GM23338 (cell line): ENCODE results near the gene RPL15. TPM values are rescaled to one million over a fixed set of nuclear protein-coding genes. Genes with fewer than 3 reads are reported as not detected.

Experiments
- ATAC-seq: fragments of 200-7000 bp; cut with Tn5 transposase; 3 replicates; pipeline ENCODE4 v1.9.1; 2020
- DNase-seq: peaks from one replicate; pipeline ENCODE4 v3.0.0-alpha.2; 2015; ENCODE audit warnings: low spot score
- H2AFZ ChIP-seq: fragments of 200-600 bp; sonication (generic); 2 replicates; pipeline ENCODE4 v1.8.0; 2016; ENCODE audit warnings: antibody characterized with exemption, mild to moderate bottlenecking, moderate library complexity
- H3F3A ChIP-seq: fragments of 200-600 bp; sonication (generic); replicated peaks from 2 replicates; pipeline ENCODE4 v1.8.0; 2017; ENCODE audit warnings: antibody characterized with exemption, mixed run types, low read depth
- H3K27ac ChIP-seq: fragments of 200-600 bp; sonication (generic); 2 replicates; pipeline ENCODE4 v1.6.1; 2016; ENCODE audit warnings: low read depth
- H3K27me3 ChIP-seq: fragments of 200-600 bp; sonication (generic); 2 replicates; pipeline ENCODE4 v1.8.0; 2016; ENCODE audit warnings: mild to moderate bottlenecking, mixed run types, moderate library complexity; ENCODE audit not compliant: insufficient read depth
- H3K36me3 ChIP-seq: fragments of 200-600 bp; sonication (generic); 2 replicates; pipeline ENCODE4 v1.8.0; 2016; ENCODE audit warnings: mild to moderate bottlenecking; ENCODE audit not compliant: insufficient read depth
- H3K4me1 ChIP-seq: fragments of 200-600 bp; sonication (generic); 2 replicates; pipeline ENCODE4 v1.8.0; 2016; ENCODE audit warnings: mild to moderate bottlenecking, moderate library complexity; ENCODE audit not compliant: insufficient read depth
- H3K4me2 ChIP-seq: fragments of 200-600 bp; sonication (generic); 2 replicates; pipeline ENCODE4 v1.7.1; 2017; ENCODE audit warnings: mixed run types
- H3K4me3 ChIP-seq: fragments of 200-600 bp; sonication (generic); 2 replicates; pipeline ENCODE4 v1.6.1; 2016; ENCODE audit warnings: mixed run types
- H3K79me2 ChIP-seq: fragments of 200-600 bp; sonication (generic); replicated peaks from 2 replicates; pipeline ENCODE4 v1.8.0; 2017; ENCODE audit warnings: mild to moderate bottlenecking; ENCODE audit not compliant: insufficient read depth
- H3K9me2 ChIP-seq: fragments of 200-600 bp; sonication (generic); 2 replicates; pipeline ENCODE4 v1.8.0; 2017; ENCODE audit not compliant: insufficient read depth
- H4K20me1 ChIP-seq: fragments of 200-600 bp; sonication (generic); replicated peaks from 2 replicates; pipeline ENCODE4 v1.8.0; 2017; ENCODE audit warnings: mild to moderate bottlenecking; ENCODE audit not compliant: insufficient read depth
- H3K27ac Mint-ChIP-seq: 2 replicates; pipeline ENCODE4 v1.8.0; 2020; ENCODE audit warnings: inconsistent platforms, mild to moderate bottlenecking, moderate library complexity, mixed read lengths
- H3K27me3 Mint-ChIP-seq: 3 replicates; pipeline ENCODE4 v1.8.0; 2022; ENCODE audit warnings: low read depth, mild to moderate bottlenecking, moderate library complexity, mixed read lengths, inconsistent platforms; ENCODE audit not compliant: insufficient read depth, poor library complexity
- H3K36me3 Mint-ChIP-seq: 3 replicates; pipeline ENCODE4 v1.8.0; 2021; ENCODE audit warnings: low read depth, mild to moderate bottlenecking, inconsistent platforms, moderate library complexity, mixed read lengths
- H3K4me1 Mint-ChIP-seq: 3 replicates; pipeline ENCODE4 v1.8.0; 2020; ENCODE audit warnings: mild to moderate bottlenecking, inconsistent platforms, mixed read lengths
- H3K4me3 Mint-ChIP-seq: 3 replicates; pipeline ENCODE4 v1.8.0; 2021; ENCODE audit warnings: moderate library complexity, mild to moderate bottlenecking, inconsistent platforms, mixed read lengths
- H3K9me3 Mint-ChIP-seq: 3 replicates; pipeline ENCODE4 v1.8.0; 2020; ENCODE audit warnings: moderate library complexity, mild to moderate bottlenecking, inconsistent platforms, mixed read lengths
- CREB1 ChIP-seq: fragments of 250-450 bp; sonication (Bioruptor Pico); IDR thresholded peaks from 2 replicates; pipeline ENCODE4 v1.5.0; 2020; ENCODE audit warnings: low read depth, mild to moderate bottlenecking, moderate library complexity
- EZH2 ChIP-seq: fragments of 200-600 bp; sonication (generic); IDR thresholded peaks from one replicate; pipeline ENCODE4 v1.8.0; 2017; ENCODE audit warnings: antibody characterized with exemption, mild to moderate bottlenecking, low read depth; ENCODE audit not compliant: unreplicated experiment
- EZH2phosphoT487 ChIP-seq: fragments of 200-600 bp; sonication (generic); IDR thresholded peaks from one replicate; pipeline ENCODE4 v1.8.1; 2018; ENCODE audit warnings: antibody characterized with exemption; ENCODE audit not compliant: unreplicated experiment
- JUNB ChIP-seq: IDR thresholded peaks from one replicate; pipeline ENCODE4 v1.6.1; 2016; ENCODE audit warnings: antibody characterized with exemption; ENCODE audit not compliant: unreplicated experiment
- NANOG ChIP-seq: IDR thresholded peaks from 2 replicates; pipeline ENCODE4 v1.6.1; 2016; ENCODE audit warnings: antibody characterized with exemption, borderline replicate concordance
- POLR2AphosphoS5 ChIP-seq: IDR thresholded peaks from 2 replicates; pipeline ENCODE4 v1.6.1; 2016; ENCODE audit warnings: antibody characterized with exemption, low read depth
- ZNF114 ChIP-seq: fragments of 250-450 bp; sonication (Bioruptor Pico); IDR thresholded peaks from 2 replicates; pipeline ENCODE4 v1.5.0; 2020; ENCODE audit warnings: mild to moderate bottlenecking, moderate library complexity
- ZNF331 ChIP-seq: fragments of 250-450 bp; sonication (Bioruptor Pico); IDR thresholded peaks from 2 replicates; pipeline ENCODE4 v1.5.0; 2020; ENCODE audit warnings: low read depth, mild to moderate bottlenecking, moderate library complexity
- polyA plus RNA-seq: library from polyadenylated mRNA; unstranded; fragments of >200 nt; fragmentation: Nextera tagmentation; extraction: Ambion mirVana; gene quantifications from 2 replicates; pipeline ENCODE4 v1.2.1, GENCODE V29; 2016
- total RNA-seq: library from RNA; depleted of rRNA; stranded (reverse); fragments of >200 nt; shearing (Covaris generic); gene quantifications from 2 replicates; pipeline ENCODE4 v1.2.3, GENCODE V29; 2014
- TF ChIP-seq, protein P1 (sequence below), 2 experiments: fragments of 200-600 bp in 1 of 2; sonication (generic) in 1 of 2; conservative IDR thresholded peaks; 2 replicates each; pipeline versions ENCODE4 v1.5.1 to v1.6.1; 2016 to 2017; ENCODE audit warnings: antibody characterized with exemption in 2 of 2, low read depth in 2 of 2, mild to moderate bottlenecking in 2 of 2, moderate library complexity in 1 of 2
- TF ChIP-seq, protein P2 (sequence below): IDR thresholded peaks from one replicate; pipeline ENCODE4 v1.6.1; 2018; ENCODE audit warnings: antibody characterized with exemption; ENCODE audit not compliant: unreplicated experiment
- TF ChIP-seq, protein P3 (sequence below): IDR thresholded peaks from 2 replicates; pipeline ENCODE4 v1.6.1; 2016; ENCODE audit warnings: antibody characterized with exemption
- TF ChIP-seq, protein P4 (sequence below): fragments of 250-450 bp; sonication (Bioruptor Pico); IDR thresholded peaks from 2 replicates; pipeline ENCODE4 v1.5.0; 2020; ENCODE audit warnings: mild to moderate bottlenecking, moderate library complexity

Gene RPL15
- total and polyA plus RNA-seq, 2 experiments from 2014 or later: 2,868 to 3,117 TPM

DNA sequence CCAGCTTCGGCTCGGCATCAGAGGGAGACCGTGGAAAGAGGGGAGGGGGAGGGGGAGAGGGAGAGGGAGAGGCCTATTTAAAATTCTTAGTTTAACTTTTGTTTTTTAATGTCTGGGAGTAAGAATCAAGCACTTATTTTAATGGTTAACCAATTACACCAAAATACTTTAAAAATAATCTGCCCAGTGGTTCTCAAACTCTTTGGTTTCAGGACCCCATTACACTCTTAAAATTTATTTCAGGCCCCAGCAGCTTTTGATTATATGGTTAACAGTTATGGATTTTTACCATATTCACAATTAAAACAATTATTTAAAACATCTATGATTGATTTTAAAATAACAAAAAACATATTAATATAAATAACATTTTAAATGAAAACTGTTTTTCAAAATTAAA, 44.6 kb upstream of the RPL15 start (continued):
- TF ChIP-seq CREB1 (no peak), JUNB (no peak), EZH2 (no peak), POLR2AphosphoS5 (no peak)
- TF ChIP-seq, protein P1, sequence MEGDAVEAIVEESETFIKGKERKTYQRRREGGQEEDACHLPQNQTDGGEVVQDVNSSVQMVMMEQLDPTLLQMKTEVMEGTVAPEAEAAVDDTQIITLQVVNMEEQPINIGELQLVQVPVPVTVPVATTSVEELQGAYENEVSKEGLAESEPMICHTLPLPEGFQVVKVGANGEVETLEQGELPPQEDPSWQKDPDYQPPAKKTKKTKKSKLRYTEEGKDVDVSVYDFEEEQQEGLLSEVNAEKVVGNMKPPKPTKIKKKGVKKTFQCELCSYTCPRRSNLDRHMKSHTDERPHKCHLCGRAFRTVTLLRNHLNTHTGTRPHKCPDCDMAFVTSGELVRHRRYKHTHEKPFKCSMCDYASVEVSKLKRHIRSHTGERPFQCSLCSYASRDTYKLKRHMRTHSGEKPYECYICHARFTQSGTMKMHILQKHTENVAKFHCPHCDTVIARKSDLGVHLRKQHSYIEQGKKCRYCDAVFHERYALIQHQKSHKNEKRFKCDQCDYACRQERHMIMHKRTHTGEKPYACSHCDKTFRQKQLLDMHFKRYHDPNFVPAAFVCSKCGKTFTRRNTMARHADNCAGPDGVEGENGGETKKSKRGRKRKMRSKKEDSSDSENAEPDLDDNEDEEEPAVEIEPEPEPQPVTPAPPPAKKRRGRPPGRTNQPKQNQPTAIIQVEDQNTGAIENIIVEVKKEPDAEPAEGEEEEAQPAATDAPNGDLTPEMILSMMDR (conservative IDR thresholded peaks at IDR 0.05; ENCODE audit: low read depth in 2 of 2): no peak
- TF ChIP-seq, protein P2, sequence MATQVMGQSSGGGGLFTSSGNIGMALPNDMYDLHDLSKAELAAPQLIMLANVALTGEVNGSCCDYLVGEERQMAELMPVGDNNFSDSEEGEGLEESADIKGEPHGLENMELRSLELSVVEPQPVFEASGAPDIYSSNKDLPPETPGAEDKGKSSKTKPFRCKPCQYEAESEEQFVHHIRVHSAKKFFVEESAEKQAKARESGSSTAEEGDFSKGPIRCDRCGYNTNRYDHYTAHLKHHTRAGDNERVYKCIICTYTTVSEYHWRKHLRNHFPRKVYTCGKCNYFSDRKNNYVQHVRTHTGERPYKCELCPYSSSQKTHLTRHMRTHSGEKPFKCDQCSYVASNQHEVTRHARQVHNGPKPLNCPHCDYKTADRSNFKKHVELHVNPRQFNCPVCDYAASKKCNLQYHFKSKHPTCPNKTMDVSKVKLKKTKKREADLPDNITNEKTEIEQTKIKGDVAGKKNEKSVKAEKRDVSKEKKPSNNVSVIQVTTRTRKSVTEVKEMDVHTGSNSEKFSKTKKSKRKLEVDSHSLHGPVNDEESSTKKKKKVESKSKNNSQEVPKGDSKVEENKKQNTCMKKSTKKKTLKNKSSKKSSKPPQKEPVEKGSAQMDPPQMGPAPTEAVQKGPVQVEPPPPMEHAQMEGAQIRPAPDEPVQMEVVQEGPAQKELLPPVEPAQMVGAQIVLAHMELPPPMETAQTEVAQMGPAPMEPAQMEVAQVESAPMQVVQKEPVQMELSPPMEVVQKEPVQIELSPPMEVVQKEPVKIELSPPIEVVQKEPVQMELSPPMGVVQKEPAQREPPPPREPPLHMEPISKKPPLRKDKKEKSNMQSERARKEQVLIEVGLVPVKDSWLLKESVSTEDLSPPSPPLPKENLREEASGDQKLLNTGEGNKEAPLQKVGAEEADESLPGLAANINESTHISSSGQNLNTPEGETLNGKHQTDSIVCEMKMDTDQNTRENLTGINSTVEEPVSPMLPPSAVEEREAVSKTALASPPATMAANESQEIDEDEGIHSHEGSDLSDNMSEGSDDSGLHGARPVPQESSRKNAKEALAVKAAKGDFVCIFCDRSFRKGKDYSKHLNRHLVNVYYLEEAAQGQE: no peak
- TF ChIP-seq, protein P3, sequence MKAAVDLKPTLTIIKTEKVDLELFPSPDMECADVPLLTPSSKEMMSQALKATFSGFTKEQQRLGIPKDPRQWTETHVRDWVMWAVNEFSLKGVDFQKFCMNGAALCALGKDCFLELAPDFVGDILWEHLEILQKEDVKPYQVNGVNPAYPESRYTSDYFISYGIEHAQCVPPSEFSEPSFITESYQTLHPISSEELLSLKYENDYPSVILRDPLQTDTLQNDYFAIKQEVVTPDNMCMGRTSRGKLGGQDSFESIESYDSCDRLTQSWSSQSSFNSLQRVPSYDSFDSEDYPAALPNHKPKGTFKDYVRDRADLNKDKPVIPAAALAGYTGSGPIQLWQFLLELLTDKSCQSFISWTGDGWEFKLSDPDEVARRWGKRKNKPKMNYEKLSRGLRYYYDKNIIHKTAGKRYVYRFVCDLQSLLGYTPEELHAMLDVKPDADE: no peak

DNA sequence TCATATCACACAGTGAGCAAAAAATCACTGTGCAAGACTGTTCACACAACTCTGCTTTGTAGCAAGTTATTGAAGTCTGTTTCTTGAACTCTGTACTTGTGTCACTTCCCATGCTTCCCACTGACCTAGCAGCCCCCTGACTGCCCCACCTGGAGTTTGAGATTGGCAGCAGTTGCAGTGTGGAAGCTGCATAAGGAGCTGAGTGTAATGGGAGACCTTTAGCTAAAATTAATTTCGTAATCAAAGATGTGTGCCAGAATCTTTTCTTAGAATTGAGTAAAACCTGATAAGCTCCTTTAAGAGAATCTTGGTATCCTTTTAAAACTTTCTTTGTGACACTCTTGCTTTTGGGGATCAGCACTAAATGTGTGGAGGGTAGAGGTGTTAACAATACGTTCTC, 43.0 kb upstream of the RPL15 start:
- Histone ChIP-seq H3K4me2 (no peak overlapping the region), H3K79me2 (peaks cover 82% of the 10 kb centered on the region)
- H3K36me3 Mint-ChIP-seq: peaks cover 41% of the 10 kb centered on the region

More for the DNA sequence above, 43.0 kb upstream of the RPL15 start:
- Histone ChIP-seq H3K4me3 (no peak overlapping the region), H3K36me3 (no peaks in the 10 kb centered on the region; the same call in 1 of the 2 replicates), H3K4me1 (peaks cover 7% of the 10 kb centered on the region; the same call in 1 of the 2 replicates), H3F3A (no peaks in the 10 kb centered on the region), H2AFZ (no peak overlapping the region), H3K27ac (no peak overlapping the region), H4K20me1 (peaks cover 24% of the 10 kb centered on the region), H3K27me3 (no peaks in the 10 kb centered on the region), H3K9me2 (no peaks in the 10 kb centered on the region)
- H3K4me1 Mint-ChIP-seq: peaks cover 23% of the 10 kb centered on the region
- peaks cover 7% of the 10 kb centered on the region for H3K27me3 Mint-ChIP-seq
- no peak overlapping the region for H3K4me3 Mint-ChIP-seq
- ATAC-seq: no peak
- H3K27ac Mint-ChIP-seq: no peak overlapping the region
- peaks cover 20% of the 10 kb centered on the region for H3K9me3 Mint-ChIP-seq
- TF ChIP-seq ZNF114 (CRISPR knock-in tag): no peak
- no peak for TF ChIP-seq CREB1
- TF ChIP-seq, protein P4, sequence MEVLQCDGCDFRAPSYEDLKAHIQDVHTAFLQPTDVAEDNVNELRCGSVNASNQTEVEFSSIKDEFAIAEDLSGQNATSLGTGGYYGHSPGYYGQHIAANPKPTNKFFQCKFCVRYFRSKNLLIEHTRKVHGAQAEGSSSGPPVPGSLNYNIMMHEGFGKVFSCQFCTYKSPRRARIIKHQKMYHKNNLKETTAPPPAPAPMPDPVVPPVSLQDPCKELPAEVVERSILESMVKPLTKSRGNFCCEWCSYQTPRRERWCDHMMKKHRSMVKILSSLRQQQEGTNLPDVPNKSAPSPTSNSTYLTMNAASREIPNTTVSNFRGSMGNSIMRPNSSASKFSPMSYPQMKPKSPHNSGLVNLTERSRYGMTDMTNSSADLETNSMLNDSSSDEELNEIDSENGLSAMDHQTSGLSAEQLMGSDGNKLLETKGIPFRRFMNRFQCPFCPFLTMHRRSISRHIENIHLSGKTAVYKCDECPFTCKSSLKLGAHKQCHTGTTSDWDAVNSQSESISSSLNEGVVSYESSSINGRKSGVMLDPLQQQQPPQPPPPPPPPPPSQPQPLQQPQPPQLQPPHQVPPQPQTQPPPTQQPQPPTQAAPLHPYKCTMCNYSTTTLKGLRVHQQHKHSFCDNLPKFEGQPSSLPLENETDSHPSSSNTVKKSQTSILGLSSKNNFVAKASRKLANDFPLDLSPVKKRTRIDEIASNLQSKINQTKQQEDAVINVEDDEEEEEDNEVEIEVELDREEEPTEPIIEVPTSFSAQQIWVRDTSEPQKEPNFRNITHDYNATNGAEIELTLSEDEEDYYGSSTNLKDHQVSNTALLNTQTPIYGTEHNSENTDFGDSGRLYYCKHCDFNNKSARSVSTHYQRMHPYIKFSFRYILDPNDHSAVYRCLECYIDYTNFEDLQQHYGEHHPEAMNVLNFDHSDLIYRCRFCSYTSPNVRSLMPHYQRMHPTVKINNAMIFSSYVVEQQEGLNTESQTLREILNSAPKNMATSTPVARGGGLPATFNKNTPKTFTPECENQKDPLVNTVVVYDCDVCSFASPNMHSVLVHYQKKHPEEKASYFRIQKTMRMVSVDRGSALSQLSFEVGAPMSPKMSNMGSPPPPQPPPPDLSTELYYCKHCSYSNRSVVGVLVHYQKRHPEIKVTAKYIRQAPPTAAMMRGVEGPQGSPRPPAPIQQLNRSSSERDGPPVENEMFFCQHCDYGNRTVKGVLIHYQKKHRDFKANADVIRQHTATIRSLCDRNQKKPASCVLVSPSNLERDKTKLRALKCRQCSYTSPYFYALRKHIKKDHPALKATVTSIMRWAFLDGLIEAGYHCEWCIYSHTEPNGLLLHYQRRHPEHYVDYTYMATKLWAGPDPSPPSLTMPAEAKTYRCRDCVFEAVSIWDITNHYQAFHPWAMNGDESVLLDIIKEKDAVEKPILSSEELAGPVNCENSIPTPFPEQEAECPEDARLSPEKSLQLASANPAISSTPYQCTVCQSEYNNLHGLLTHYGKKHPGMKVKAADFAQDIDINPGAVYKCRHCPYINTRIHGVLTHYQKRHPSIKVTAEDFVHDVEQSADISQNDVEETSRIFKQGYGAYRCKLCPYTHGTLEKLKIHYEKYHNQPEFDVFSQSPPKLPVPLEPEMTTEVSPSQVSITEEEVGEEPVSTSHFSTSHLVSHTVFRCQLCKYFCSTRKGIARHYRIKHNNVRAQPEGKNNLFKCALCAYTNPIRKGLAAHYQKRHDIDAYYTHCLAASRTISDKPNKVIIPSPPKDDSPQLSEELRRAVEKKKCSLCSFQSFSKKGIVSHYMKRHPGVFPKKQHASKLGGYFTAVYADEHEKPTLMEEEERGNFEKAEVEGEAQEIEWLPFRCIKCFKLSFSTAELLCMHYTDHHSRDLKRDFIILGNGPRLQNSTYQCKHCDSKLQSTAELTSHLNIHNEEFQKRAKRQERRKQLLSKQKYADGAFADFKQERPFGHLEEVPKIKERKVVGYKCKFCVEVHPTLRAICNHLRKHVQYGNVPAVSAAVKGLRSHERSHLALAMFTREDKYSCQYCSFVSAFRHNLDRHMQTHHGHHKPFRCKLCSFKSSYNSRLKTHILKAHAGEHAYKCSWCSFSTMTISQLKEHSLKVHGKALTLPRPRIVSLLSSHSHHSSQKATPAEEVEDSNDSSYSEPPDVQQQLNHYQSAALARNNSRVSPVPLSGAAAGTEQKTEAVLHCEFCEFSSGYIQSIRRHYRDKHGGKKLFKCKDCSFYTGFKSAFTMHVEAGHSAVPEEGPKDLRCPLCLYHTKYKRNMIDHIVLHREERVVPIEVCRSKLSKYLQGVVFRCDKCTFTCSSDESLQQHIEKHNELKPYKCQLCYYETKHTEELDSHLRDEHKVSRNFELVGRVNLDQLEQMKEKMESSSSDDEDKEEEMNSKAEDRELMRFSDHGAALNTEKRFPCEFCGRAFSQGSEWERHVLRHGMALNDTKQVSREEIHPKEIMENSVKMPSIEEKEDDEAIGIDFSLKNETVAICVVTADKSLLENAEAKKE (CRISPR knock-in tag): no peak
- TF ChIP-seq ZNF331: no peak
- no peak for TF ChIP-seq NANOG
- TF ChIP-seq, protein P3: no peak
- no peak for TF ChIP-seq EZH2phosphoT487
- no peak for TF ChIP-seq JUNB
- DNase-seq: no peak
